GM13976 (cell line): ENCODE data around the gene LARP1.
"Not testable (repeated sequence)": the region's sequence is repeated elsewhere in the genome, so short reads cannot be mapped to it uniquely, and the experiment has no call there.

Source experiments
- DNase-seq: peaks from one replicate; pipeline ENCODE4 v3.0.0; 2012; ENCODE audit warnings: low spot score
- CTCF ChIP-seq: IDR thresholded peaks from 2 replicates; pipeline ENCODE4 v1.5.1; 2012; ENCODE audit warnings: borderline replicate concordance, mild to moderate bottlenecking; ENCODE audit not compliant: insufficient read depth; ENCODE audit errors: extremely low read depth, missing control alignments, control extremely low read depth
- in situ Hi-C: fragments of 300-500 bp; cut with MboI; formaldehyde crosslinking; loops from one replicate; pipeline ENCODE4 v1.12.0; 2022; ENCODE audit warnings: low sequenced_read_pairs, mixed read lengths, inconsistent platforms; ENCODE audit not compliant: unreplicated experiment

Gene LARP1

DNA sequence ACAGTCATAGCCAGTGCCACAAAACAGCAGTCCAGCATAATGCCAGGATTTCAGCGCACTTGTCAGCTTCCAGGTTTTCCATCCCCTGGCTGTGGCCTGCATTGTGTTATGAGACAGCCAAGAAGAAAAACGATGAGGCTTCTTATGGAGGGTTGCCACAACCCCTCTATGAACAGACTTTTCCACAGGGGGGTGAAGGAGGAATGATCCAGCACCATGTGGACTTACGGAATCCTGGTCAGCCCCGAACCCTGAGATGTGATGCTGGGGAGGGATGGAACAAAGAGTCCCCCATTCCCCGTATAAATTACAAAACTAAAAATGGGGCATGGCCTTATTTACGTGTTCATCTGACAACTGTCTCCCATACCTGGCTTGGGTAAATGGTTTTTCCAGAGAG lies 62.6 kb downstream of the LARP1 start:
- DNase-seq: no peak

GRCh38 chr5:154818471-154819116 lies 63.4 kb downstream of the LARP1 start:
- in situ Hi-C loops: loop anchor here (10.0 kb wide), 1 partner anchor 164 kb away; no protein-coding TSS in a partner anchor
- DNase-seq: no peak
- TF ChIP-seq CTCF: no peak

More for the DNA sequence above, 62.6 kb downstream of the LARP1 start:
- no peak for TF ChIP-seq CTCF
- in situ Hi-C loops: loop anchor here (10.0 kb wide), 1 partner anchor 163 kb away; no protein-coding TSS in a partner anchor

GRCh38 chr5:154819546-154819945 lies 64.4 kb downstream of the LARP1 start:
- no peak for TF ChIP-seq CTCF
- no peak for DNase-seq
- in situ Hi-C loops: loop anchor here (10.0 kb wide), 1 partner anchor 165 kb away; no protein-coding TSS in a partner anchor

DNA sequence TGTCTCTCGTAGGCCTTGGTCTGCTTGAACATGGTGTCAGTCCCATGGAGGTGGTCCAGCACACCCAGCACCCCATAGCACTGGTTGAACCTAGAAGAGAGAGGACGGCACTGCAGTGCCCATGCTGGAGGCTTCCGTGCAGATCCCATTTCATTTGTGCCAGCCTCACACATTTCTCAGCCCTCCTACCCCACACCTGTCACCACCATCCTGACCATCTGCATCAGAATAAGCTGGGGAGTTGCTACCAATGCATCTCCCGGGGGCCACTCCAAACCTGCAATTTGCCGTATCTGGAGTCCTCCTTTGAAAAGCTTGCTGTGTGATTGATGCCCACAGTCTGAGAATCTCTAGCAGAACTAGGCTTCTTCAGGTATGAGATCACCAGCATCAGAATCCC lies 65.2 kb downstream of the LARP1 start:
- DNase-seq: no peak
- in situ Hi-C loops: no loop called here
- no peak for TF ChIP-seq CTCF

DNA sequence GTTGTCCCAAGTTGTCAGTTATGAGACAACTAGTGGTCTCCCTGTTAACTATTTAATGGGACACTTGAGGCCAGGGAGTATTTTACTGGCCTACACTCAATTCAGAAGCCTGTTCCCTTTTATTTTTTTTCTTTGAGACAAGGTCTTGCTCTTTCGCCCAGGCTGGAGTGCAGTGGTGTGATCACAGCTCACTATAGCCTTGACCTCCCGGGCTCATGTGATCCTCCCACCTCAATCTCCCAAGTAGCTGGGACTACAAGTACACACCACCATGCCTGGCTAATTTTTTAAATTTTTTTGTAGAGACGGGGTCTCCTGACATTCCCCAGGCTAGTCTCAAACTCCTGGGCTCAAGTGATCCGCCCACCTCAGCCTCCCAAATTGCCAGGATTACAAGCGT lies 67.7 kb downstream of the LARP1 start:
- in situ Hi-C loops, DNase-seq: not testable (repeated sequence)

- TF ChIP-seq CTCF: no peak
- in situ Hi-C loops: no loop called here
- no peak for DNase-seq
These were observed 68.4 kb downstream of the LARP1 start for GRCh38 chr5:154823605-154824004.

DNA sequence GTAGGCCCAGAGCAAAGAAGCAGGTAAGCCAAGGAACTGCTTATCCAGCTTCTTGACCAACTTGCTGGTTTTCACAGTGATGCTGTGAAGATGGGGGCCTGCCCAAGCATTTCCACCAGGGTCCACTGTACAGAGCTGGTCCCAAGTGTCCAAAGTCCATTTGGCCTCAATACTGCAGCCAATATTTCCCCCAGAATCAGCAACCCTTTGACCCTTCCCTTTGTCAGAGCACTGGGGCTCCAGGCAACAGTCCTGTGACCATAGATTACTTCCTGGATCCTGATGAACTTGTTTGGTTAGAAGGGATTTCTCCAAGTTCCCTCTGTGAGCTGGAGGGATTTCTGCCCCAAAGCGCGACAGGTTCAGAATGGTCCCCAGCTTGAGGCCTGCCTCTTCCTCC lies 68.9 kb downstream of the LARP1 start:
- TF ChIP-seq CTCF: no peak
- no peak for DNase-seq
- in situ Hi-C loops: no loop called here
